Activated T-helper 2 cell treated with anti-CD3 and anti-CD28 coated beads, Interferon-gamma antibody, Interleukin-2, Interleukin-4, amounts not matched to agents 10 μg/mL and 5 μg/mL and 100 μg/mL, durations not matched to agents 14 hours and 24 hours and 36 hours (primary cell): ENCODE data around the gene AP3B1. TPM values are rescaled to one million over a fixed set of nuclear protein-coding genes. Genes with fewer than 3 reads are reported as not detected.

Experiments
- DNase-seq: peaks from one replicate; pipeline ENCODE4 v3.0.0; 2021; ENCODE audit warnings: low spot score
- H3K27ac Mint-ChIP-seq: one replicate; pipeline ENCODE4 v1.8.0; 2021; ENCODE audit warnings: mixed read lengths
- H3K27me3 Mint-ChIP-seq: one replicate; pipeline ENCODE4 v1.8.0; 2021; ENCODE audit warnings: low read depth, mixed read lengths
- H3K36me3 Mint-ChIP-seq: one replicate; pipeline ENCODE4 v1.8.0; 2021; ENCODE audit warnings: low read depth, mixed read lengths
- H3K4me1 Mint-ChIP-seq: one replicate; pipeline ENCODE4 v1.8.0; 2021; ENCODE audit warnings: low read depth, mixed read lengths
- H3K4me3 Mint-ChIP-seq: one replicate; pipeline ENCODE4 v1.8.0; 2021; ENCODE audit warnings: low read depth, mild to moderate bottlenecking, moderate library complexity, mixed read lengths
- H3K9me3 Mint-ChIP-seq: one replicate; pipeline ENCODE4 v1.8.0; 2021; ENCODE audit warnings: mixed read lengths
- intact Hi-C: fragments of 100-400 bp; cut with micrococcal nuclease; formaldehyde crosslinking; loops from one replicate; pipeline ENCODE4 v1.15.1; 2023
- total RNA-seq: library from RNA; stranded (reverse); gene quantifications from 2 replicates; pipeline ENCODE4 v1.2.3, GENCODE V29; 2022

The AP3B1 gene
- total RNA-seq, 1 donor from 2014 or later: 43.9 TPM

DNA sequence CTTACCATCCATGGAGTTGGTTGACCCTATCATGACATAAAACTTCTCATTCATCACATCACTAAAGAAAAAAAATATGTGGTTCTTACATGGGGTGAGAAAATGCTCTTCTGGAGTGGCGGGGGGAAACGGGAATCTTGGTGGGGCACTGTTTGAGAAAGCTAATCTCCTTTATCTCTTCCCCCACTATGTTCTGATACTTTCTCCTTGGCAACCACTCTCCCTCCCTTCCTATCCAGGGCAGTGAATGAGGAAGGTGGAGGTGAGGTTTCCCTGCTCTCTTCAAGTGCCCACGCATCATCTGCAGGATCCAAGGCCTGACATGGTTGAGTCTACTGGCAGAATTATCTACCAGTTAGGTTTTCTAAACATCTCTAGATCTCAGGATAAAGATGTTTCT is 297.6 kb downstream of the AP3B1 start:
- Mint-ChIP-seq H3K4me1 (no peaks in the 10 kb centered on the region), H3K27ac (no peak overlapping the region), H3K9me3 (no peaks in the 10 kb centered on the region), H3K36me3 (peaks cover 6% of the 10 kb centered on the region), H3K4me3 (no peak overlapping the region), H3K27me3 (no peaks in the 10 kb centered on the region)
- no peak for DNase-seq
- intact Hi-C loops: no loop called here

DNA sequence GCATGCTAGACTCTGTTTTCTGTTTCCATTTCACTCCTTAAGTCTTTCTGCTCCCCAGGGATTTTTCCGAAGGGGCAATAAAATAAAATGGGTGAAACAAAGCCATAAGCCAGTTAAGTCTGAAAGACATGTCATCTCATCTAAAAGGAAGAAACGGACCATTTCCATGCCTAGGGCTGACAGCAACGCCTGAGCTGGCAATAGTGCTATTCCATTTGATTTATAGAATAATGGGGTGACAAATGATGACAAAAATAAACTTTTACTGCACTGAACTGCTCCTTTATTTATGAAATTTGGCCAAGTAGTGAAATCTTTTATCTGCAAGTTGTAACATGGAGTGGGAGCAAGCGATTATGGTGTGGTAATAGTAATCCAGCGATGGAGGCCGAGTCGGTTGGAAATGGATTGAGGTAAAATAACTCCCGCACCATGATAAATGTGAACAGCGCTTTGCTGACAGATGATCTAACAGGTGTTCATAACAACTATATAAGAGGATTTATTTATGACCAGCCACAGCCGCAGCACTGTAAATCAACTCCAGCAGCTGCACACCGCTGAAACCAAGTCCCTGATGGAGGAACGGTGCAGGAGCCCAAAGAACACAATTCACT is 298.6 kb downstream of the AP3B1 start:
- Mint-ChIP-seq H3K4me3 (no peak overlapping the region), H3K27me3 (no peaks in the 10 kb centered on the region), H3K4me1 (no peaks in the 10 kb centered on the region), H3K27ac (no peak overlapping the region), H3K9me3 (no peaks in the 10 kb centered on the region), H3K36me3 (peaks cover 6% of the 10 kb centered on the region)
- no peak for DNase-seq
- intact Hi-C loops: no loop called here

GRCh38 chr5:77994943-77995342 is 299.6 kb downstream of the AP3B1 start:
- intact Hi-C loops: no loop called here
- Mint-ChIP-seq H3K27me3 (no peaks in the 10 kb centered on the region), H3K36me3 (peaks cover 6% of the 10 kb centered on the region), H3K4me3 (no peak overlapping the region), H3K9me3 (no peaks in the 10 kb centered on the region), H3K4me1 (no peaks in the 10 kb centered on the region), H3K27ac (no peak overlapping the region)
- no peak for DNase-seq

DNA sequence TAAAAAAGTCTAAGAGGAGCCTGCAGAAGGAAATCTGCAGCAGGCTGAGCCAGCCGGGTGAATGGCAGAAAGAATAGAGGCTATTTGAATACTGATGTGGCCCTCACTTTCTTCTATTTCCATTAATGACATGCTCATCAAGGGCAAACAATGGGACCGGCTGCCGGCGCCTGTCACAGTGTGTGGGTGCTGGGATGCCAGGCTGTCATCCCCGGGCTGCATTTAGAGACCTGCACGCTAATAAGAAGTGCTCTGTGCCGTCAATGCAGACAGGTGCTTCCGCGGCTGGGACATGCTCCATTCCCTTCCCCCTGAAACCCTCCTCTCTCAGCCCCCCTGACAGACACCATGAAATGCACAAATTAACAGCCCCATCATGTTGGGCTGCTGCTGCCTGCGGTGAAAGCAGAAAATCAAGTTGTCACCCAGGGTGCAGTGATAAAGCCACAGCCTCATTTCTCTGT is 300.6 kb downstream of the AP3B1 start:
- intact Hi-C loops: no loop called here
- Mint-ChIP-seq H3K36me3 (no peaks in the 10 kb centered on the region), H3K4me1 (no peaks in the 10 kb centered on the region), H3K4me3 (no peak overlapping the region), H3K27me3 (no peaks in the 10 kb centered on the region), H3K9me3 (no peaks in the 10 kb centered on the region), H3K27ac (no peak overlapping the region)
- no peak for DNase-seq

GRCh38 chr5:77993141-77993854 is 301.2 kb downstream of the AP3B1 start:
- DNase-seq: no peak
- no peaks in the 10 kb centered on the region for H3K27me3 Mint-ChIP-seq

DNA sequence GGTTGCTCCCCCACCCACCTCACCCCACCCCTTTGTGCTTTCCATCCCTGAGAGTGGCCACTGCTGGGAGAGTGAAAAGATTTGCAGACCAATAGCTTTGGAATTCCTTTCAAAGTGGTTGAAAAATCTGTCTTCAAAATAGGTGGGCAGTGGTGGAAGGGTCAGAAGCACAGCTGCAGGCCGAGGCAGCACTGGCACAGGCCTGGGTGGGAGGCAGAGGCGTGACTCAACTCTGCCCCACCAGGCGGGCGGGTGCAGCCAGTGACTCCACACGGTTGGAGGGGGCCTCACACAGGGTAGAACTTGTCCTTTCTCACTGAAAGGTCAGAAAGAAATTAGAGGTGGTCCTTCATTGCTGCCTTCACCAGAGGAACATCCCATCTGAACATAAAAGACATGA is 303.4 kb downstream of the AP3B1 start:
- H3K36me3 Mint-ChIP-seq: no peaks in the 10 kb centered on the region
- intact Hi-C loops: no loop called here
- no peak overlapping the region for H3K4me3 Mint-ChIP-seq
- no peak for DNase-seq
- no peaks in the 10 kb centered on the region for H3K4me1 Mint-ChIP-seq
- no peaks in the 10 kb centered on the region for H3K27me3 Mint-ChIP-seq
- H3K9me3 Mint-ChIP-seq: no peaks in the 10 kb centered on the region
- no peak overlapping the region for H3K27ac Mint-ChIP-seq

More at GRCh38 chr5:77993141-77993854, 301.2 kb downstream of the AP3B1 start:
- Mint-ChIP-seq H3K4me3 (no peak overlapping the region), H3K36me3 (no peaks in the 10 kb centered on the region), H3K9me3 (no peaks in the 10 kb centered on the region), H3K4me1 (no peaks in the 10 kb centered on the region), H3K27ac (no peak overlapping the region)
- intact Hi-C loops: no loop called here

GRCh38 chr5:77990020-77990419 is 304.5 kb downstream of the AP3B1 start:
- no peaks in the 10 kb centered on the region for H3K27me3 Mint-ChIP-seq
- H3K4me1 Mint-ChIP-seq: no peaks in the 10 kb centered on the region
- DNase-seq: no peak
- intact Hi-C loops: no loop called here
- H3K9me3 Mint-ChIP-seq: no peaks in the 10 kb centered on the region
- H3K4me3 Mint-ChIP-seq: no peak overlapping the region
- H3K36me3 Mint-ChIP-seq: no peaks in the 10 kb centered on the region
- H3K27ac Mint-ChIP-seq: no peak overlapping the region

GRCh38 chr5:77987988-77988387 is 306.5 kb downstream of the AP3B1 start:
- DNase-seq: no peak
- Mint-ChIP-seq H3K4me3 (no peak overlapping the region), H3K27ac (no peak overlapping the region), H3K36me3 (no peaks in the 10 kb centered on the region), H3K27me3 (peaks cover 4% of the 10 kb centered on the region), H3K4me1 (no peaks in the 10 kb centered on the region), H3K9me3 (no peaks in the 10 kb centered on the region)
- intact Hi-C loops: no loop called here

GRCh38 chr5:77987331-77987730 is 307.2 kb downstream of the AP3B1 start:
- Mint-ChIP-seq H3K27me3 (peaks cover 6% of the 10 kb centered on the region), H3K9me3 (no peaks in the 10 kb centered on the region), H3K27ac (no peak overlapping the region), H3K36me3 (no peaks in the 10 kb centered on the region), H3K4me3 (no peak overlapping the region), H3K4me1 (no peaks in the 10 kb centered on the region)
- DNase-seq: no peak
- intact Hi-C loops: no loop called here

DNA sequence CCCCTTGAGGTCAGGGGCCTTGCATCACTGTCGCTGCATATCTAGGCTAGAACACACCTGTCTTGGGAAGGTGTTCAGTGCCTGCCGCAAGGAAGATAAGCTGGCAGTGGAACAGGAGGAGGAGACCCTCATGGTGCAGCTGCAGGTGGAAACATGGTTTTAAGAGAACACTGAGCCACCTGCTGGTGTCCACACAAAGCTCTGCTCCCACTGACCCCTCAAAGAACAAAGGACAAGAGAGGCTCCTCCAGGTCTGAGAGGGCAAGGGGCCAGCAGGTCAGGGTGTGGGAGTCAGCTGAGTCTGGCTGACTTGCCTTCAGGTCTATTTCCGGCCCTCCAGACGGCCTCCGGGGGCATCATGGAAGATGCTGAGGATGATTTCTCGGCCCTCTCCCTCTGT is 308.2 kb downstream of the AP3B1 start:
- DNase-seq: no peak
- no peak overlapping the region for H3K27ac Mint-ChIP-seq
- no peaks in the 10 kb centered on the region for H3K9me3 Mint-ChIP-seq
- peaks cover 9% of the 10 kb centered on the region for H3K27me3 Mint-ChIP-seq
- no peaks in the 10 kb centered on the region for H3K4me1 Mint-ChIP-seq
- intact Hi-C loops: no loop called here
- H3K36me3 Mint-ChIP-seq: no peaks in the 10 kb centered on the region
- H3K4me3 Mint-ChIP-seq: no peak overlapping the region

DNA sequence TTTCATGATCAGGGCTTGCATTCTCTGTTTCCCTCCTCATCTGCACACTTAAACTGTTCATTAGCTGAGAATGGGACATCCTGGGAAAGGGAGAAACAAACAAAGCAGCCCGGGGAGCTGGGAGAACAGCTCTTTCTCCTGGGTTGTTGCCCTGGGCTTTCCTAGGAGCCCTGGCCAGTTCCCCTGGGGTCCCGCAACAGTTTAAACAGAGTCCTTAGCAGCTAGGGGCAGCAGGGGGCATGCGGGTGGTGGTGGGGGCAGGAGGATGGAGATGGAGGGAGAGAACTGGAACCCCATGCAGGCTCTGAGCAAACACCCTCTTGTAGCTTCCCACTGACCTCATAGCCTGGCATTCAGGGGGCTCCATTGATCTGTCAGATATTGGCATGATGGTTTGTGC is 309.3 kb downstream of the AP3B1 start:
- intact Hi-C loops: no loop called here
- no peak for DNase-seq
- no peaks in the 10 kb centered on the region for H3K9me3 Mint-ChIP-seq
- no peaks in the 10 kb centered on the region for H3K36me3 Mint-ChIP-seq
- no peaks in the 10 kb centered on the region for H3K4me1 Mint-ChIP-seq
- H3K4me3 Mint-ChIP-seq: no peak overlapping the region
- H3K27ac Mint-ChIP-seq: no peak overlapping the region
- H3K27me3 Mint-ChIP-seq: peaks cover 14% of the 10 kb centered on the region

- Mint-ChIP-seq H3K27ac (no peak overlapping the region), H3K27me3 (peaks cover 21% of the 10 kb centered on the region), H3K9me3 (no peaks in the 10 kb centered on the region), H3K4me1 (no peaks in the 10 kb centered on the region), H3K4me3 (no peak overlapping the region), H3K36me3 (no peaks in the 10 kb centered on the region)
- no peak for DNase-seq
- intact Hi-C loops: no loop called here
Observed at GRCh38 chr5:77984587-77984986, 309.9 kb downstream of the AP3B1 start.

DNA sequence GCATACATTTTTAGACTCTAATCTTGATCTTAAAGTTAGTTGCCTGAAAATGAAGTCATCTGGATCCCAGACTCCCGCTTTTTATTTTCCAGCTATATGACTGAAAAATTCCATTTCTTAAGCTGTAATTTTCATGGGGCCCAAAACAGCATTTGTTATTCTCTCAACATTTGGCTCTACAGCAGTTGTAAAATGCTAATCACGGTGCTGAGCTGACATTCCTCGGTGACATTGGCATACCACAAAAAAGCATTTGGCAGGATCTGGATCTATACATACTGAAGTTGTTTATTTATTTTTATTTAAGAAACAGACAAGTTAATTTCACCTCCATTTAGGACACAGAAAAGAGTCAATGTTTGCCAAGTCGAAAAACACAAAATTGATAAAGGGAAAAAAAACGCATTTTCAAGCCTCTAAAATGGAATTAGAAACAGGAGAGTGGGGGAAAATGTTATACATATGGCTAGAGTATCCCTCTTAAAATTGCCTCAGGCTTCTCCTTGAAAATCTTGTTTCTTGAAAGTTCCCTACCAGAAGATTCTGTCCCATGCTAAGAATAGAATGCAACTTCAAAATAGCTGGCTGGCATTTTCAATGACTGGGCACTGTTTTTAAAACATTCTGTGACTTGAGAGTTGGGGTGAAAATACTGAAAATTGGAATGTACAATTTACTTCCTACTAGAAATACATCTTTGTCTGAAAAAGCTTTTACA is 310.9 kb downstream of the AP3B1 start:
- H3K27ac Mint-ChIP-seq: no peak overlapping the region
- no peaks in the 10 kb centered on the region for H3K9me3 Mint-ChIP-seq
- intact Hi-C loops: no loop called here
- H3K36me3 Mint-ChIP-seq: no peaks in the 10 kb centered on the region
- DNase-seq: no peak
- H3K27me3 Mint-ChIP-seq: peaks cover 27% of the 10 kb centered on the region
- H3K4me1 Mint-ChIP-seq: no peaks in the 10 kb centered on the region
- H3K4me3 Mint-ChIP-seq: no peak overlapping the region
